ENCODE measurements around the gene DPP10.

DNA sequence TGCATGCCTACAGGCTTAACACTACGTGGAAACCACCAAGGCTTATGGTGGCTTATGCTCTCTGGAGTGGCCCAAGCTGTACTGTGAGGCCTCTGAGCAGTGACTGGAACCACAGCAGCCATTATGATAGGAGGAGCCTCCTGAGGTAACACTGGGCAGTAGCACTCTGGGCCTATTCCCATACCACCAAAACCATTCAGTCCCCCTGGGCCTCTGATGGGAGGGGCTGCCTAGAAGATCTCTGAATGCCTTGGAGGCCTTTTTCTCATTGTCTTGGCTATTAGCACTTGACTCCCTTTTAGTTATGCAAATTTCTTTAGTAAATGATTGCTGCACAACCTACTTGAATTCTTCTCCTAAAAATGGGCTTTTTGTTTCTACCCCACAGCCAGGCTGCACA, 985.0 kb downstream of the DPP10 start:
- TF ChIP-seq, protein P1, sequence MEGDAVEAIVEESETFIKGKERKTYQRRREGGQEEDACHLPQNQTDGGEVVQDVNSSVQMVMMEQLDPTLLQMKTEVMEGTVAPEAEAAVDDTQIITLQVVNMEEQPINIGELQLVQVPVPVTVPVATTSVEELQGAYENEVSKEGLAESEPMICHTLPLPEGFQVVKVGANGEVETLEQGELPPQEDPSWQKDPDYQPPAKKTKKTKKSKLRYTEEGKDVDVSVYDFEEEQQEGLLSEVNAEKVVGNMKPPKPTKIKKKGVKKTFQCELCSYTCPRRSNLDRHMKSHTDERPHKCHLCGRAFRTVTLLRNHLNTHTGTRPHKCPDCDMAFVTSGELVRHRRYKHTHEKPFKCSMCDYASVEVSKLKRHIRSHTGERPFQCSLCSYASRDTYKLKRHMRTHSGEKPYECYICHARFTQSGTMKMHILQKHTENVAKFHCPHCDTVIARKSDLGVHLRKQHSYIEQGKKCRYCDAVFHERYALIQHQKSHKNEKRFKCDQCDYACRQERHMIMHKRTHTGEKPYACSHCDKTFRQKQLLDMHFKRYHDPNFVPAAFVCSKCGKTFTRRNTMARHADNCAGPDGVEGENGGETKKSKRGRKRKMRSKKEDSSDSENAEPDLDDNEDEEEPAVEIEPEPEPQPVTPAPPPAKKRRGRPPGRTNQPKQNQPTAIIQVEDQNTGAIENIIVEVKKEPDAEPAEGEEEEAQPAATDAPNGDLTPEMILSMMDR (IDR thresholded peaks at IDR 0.05; ENCODE audit: low read length): no peak
- no peak for TF ChIP-seq EZH2 (IDR thresholded peaks at IDR 0.05; ENCODE audit: borderline replicate concordance, low read length)

All from OCI-LY1 (cell line).